HG03064 (cell line): ENCODE data around the gene TARS2.

Experiments
- ATAC-seq: cut with Tn5 transposase; IDR thresholded peaks from one replicate; pipeline ENCODE4 v1.9.1; 2021; ENCODE audit warnings: low read depth; ENCODE audit not compliant: unreplicated experiment

Gene TARS2

DNA sequence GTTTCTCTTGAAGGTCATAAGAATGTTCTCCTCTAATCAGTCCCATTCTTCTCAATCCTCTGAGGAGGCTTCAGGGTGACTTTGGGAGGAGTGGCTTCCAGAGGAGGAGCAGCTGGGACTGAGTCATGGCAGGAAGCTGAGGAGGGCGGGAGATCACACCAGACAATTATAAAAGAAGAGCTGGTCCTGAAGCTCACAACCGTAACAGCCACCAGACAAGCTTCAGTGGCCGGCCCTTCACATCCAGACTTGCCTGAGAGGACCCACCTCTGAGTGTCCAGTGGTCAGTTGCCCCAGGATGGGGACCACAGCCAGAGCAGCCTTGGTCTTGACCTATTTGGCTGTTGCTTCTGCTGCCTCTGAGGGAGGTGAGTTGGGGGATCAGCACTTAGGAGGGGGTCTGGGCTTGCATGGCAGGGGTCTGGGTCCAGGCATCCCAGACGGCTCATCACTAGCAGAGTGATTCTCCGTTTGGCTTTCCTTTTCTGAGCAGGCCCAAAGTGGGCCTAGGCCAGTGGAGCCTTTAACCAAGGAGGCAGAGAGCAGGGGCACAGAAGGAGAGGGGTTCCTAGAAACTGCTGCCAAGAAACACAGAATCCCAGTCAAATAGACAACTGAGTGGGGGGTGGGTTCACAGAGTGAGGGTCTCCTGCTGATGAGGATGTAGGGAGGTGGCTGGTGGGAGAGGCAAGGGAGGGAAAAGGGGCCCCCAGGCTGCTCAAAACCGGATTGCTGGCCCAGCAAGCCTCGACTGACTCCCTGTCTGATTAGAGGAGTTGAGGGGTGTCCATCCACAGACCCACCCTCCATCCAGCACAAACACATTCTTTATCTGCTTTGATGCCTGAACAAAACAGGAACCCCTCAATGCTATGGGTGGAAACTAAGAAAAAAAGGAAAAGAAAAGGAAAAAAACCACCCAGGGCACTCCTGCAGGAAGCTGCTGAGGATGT lies 21.0 kb downstream of the TARS2 start, which contains the start of gene ECM1:
TSS of gene ECM1 (plus strand) at position 198 of the 953 bp plus-strand sequence. CDS start at position 299, 101 bp downstream.
- ATAC-seq = no peak

DNA sequence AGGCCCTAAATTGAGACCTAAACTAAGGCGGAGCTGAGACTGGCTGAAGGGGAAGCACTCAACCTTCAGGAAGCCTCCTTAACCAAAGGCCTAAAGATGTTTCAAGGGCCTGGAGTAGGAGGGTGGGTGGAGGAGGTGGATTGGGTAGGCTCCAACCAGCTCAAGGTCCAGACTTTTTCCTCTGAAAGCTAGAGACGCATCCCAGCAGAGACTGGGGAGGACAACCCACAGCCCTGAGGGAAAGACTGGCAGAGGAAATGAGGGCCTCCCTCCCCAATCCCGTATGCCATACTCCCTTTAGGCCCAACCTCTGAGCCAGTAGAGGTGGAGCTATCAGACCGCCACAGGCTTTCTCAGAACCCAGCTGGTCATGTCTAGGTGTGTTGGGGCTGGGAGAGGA lies 21.8 kb downstream of the TARS2 start:
- no peak for ATAC-seq

DNA sequence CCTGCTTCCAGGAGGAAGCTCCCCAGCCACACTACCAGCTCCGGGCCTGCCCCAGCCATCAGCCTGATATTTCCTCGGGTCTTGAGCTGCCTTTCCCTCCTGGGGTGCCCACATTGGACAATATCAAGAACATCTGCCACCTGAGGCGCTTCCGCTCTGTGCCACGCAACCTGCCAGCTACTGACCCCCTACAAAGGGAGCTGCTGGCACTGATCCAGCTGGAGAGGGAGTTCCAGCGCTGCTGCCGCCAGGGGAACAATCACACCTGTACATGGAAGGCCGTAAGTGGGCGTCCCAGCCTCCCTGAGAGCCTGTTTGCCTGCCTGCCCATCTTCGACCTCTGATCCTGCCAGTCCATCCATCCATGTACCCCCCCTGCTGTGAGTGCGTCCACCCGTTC lies 24.3 kb downstream of the TARS2 start:
- no peak for ATAC-seq

DNA sequence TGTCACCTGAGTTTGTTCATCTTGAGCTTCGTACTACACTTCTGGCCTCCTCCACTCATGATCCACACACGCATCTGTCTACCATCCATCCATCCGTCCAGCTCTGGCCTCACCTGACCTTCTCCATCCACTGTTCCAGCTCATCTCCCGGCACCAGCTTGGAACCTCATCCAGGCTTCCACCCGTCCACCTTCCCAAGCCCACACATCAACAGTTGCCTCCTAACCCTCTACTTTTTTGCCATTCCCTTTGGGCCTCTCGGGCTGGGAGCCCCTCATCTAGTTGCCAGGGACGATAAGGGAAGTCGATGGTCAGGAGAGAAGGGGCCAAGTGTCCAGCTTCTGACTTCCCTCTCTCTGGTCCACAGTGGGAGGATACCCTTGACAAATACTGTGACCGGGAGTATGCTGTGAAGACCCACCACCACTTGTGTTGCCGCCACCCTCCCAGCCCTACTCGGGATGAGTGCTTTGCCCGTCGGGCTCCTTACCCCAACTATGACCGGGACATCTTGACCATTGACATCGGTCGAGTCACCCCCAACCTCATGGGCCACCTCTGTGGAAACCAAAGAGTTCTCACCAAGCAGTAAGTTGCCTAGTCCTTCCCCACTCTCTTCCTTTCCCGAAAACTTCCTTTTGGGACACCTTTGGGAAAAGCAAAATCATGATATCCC lies 24.9 kb downstream of the TARS2 start:
- ATAC-seq = no peak

DNA sequence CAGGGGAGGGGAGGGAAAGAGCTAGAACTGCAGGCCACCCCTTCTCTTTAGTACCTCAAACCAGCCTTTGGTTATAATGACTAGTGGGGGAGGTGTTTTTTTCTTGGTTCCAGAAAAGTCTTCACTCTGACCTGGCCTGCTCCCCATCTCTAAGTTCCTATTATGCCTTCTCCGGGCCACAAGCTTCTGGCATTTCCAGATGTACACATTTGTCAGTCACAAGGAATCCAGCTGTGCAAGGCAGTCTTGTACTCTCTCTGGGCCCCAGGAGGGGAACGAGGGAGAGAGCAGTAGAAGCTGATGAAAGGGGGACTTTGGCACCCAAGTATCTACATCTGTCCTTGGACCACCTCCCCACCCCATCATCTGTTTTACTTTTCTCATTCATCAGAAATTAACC lies 25.6 kb downstream of the TARS2 start:
- no peak for ATAC-seq

DNA sequence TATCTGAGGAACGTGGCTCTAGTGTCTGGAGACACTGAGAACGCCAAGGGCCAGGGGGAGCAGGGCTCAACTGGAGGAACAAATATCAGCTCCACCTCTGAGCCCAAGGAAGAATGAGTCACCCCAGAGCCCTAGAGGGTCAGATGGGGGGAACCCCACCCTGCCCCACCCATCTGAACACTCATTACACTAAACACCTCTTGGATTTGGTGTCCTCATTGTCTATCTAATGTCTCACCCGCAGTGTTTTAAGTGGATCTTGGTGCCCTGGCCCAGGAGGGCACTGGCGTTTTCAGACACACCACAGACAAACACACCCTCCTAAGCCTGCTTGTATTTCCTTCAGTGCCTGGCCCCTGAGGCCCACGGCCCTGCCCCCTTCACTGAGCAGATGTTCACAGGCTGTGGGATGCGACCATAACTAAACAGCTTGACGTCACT lies 26.2 kb downstream of the TARS2 start:
- ATAC-seq = no peak

DNA sequence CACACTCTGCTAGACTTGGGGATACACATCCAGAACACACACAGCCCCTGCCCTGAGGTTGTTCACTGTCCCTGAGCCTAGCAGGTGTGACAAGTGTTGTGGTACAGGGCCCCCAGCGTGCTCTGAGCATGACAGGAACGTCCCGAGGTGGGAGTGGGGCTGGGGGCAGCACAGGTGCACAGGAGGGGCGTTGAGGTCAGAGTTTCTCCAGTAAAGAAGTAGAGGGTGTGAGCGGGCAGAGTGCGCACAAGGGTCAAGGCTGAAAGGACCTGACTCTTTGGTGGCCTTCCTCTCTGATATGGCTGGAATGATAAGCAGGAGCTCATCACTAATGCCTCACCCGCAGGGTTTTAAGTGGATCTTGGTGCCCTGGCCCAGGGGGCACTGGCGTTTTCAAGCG lies 27.0 kb downstream of the TARS2 start:
- ATAC-seq = no peak

DNA sequence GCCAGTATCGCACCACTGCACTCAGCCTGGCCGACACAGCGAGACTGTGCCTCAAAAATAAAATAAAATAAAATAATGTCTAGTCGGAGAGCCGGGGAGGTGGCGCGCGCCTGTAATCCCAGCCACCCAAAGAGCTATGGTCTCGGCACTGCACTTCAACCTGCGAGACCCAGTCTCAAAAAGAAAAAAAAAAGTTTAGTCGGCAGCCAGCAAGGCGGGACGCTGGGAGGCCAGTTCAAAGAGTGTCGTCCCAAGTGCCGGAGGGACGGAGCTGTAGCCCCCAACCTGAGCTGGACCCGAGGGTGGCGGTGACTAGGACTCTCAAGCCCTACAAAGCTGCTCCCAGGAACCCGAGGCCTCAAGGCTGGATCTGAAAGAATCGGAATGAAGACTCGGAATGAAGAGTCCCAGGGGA lies 27.7 kb downstream of the TARS2 start:
- no peak for ATAC-seq

DNA sequence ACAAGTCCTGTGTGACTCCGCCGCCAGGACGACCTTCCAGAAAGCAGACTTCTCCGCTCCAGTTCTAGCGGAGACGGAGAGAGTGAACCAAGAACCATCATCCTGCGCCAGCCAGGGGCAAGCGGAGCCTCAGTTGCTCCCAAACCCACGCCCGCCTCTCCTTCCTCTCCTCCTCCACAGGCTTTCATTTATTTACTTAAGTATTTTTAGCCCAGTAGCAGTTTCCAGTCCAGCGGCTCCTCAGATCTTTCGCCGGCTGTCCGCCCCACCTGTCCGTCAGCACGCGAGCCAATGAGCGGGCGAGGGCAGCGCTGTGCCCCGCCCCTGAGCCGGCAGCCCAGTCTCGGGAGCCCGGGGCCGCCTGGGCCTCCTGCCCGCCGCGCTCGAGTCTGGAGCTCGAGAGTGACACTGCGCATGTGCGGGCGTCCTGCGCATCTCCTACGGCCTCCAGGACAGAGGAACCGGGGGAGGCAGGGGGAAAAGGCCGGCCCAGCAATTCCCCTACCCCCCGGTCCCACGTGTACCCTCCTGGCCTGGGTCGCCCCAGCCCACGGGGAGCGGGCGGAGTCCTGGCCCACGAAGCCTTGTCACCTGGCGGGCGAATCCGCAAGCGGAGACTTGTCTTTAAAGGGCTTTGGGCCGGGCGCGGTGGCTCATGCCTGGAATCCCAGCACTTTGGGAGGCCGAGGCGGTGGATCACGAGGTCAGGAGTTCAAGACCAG lies 28.3 kb downstream of the TARS2 start, which contains the start of gene FALEC:
TSS of gene FALEC (plus strand) at position 425 of the 722 bp plus-strand sequence.
- ATAC-seq = peak; percentile 89

DNA sequence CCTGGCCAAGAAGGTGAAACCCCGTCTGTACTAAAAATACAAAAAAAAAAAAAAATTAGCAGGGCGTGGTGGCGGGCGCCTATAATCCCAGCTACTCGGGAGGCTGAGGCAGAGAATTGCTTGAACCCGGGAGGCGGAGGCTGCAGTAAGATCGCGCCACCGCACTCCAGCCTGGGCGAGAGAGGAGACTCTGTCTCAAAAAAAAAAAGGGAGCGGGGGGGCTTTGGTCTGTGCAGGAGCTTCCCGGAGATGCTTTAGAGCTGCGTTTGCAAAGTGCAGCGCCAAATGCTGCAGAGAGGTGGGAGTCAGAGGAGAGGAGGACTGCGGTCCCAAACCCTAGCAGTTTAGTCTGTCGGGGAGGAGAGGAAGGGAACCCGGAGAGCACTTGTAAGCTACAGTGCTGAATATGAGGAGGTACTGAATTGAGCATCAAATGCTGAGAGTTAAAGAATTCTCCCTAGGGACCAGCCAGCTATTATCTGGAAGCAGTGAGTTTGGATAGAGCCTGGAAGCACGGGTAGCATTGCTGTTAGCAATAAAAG lies 28.9 kb downstream of the TARS2 start:
- ATAC-seq = no peak

DNA sequence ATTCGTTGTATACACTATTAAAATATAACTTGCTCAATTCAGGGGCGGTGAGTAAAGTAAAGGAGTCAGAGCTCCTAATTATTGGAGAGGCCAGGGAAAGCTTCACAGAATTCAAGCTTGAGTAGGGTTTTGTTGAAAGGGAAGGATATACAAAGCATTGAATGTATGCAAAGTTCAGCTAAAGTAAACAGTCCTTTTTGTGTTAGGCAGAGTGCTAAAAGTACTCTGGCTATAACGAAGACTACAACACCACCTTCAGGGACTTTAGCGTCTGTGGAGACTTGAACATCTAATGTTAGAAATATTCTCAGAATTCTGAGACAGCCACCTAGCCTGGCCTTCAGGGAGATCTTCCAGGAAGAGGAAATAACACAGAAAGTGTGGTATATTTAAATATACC lies 29.4 kb downstream of the TARS2 start:
- no peak for ATAC-seq

DNA sequence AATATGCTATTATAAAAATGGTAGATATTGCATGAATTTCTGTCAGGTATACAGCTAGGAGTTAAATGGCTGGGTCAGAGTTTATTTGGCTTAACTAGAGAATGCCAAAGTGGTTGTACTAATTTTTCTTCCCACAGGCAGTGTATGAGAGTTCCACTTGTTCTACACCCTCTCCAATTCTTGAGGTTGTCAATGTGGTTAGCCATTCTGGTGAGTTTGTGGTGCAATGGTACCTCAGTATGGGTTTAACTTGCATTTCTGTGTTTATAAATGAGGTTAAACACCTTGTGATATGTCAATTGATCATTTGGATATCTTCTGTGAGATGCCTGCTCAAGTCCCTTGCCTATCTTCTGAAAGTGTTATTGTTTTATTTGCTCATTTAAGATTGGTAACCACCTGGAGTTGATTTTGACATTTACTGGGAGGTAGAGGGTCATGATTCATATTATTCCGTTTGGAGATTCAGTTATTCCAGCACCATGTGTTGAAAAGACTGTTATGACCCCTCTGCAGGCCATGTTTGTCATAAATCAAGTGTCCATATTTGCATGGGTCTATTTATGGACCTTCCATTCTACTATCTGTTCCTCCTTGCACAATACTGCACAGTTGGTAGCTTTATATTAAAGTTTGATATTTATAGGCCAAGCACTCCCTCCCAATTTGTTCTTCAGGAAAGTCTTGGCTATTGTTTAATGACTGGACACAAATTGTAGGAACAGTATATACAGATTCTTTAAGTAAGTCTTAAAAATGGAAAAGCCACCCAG lies 34.2 kb downstream of the TARS2 start:
- no peak for ATAC-seq

DNA sequence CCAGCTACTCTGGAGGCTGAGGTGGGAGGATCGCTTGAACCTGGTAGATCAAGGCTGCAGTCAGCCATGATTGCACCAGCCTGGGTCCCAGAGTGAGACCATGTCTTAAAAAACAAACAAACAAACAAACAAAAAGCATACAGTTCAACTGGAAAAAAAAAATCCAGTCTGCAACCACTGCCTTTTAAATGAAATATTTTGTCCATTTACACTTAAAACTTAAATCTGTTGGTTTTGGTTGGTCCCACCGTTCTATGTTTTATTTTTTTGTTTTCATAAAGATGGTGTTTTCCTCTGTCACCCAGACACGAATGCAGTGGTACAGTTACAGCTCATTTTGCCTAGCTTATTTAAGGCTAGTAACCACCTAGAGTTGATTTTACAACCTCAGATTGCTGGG lies 38.1 kb downstream of the TARS2 start:
- ATAC-seq = no peak

DNA sequence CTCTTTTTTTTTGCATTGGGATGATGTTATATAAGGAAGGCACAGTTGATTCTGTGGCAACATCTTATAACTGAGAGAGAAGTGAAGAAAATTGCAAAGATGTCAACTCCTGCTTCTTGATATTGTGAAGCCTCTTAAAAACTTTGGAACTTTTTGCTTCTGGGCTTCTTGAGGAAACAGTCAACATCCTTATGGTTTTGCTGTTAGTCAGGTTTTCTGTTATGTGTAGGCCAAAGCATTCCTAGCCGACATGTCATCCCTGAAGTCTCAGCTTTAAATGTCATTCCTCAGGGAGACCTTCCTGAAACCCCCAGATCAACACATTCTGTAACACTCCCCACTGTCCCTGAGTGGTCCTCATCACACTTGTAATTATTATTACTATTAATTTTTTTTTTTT lies 41.0 kb downstream of the TARS2 start:
- ATAC-seq = no peak

DNA sequence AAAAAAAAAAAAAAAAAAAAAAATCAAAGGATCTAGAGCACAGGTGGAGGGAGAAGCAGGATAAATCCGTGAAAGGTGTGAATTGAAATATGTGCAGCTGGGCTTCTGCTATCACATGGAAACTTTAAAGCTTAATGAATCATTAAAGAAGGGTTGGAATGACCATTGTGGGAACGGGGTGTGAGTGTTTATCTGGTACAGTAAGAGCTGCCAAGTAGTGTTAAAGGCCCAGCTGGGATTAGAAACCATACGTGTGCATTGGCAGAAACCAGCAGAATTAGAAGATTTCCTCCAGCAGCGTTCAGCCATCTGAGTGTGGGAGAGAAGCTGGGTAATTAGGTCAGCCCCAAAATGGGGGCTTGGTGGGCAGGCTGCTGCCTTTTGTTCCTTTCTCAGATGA lies 41.8 kb downstream of the TARS2 start:
- no peak for ATAC-seq

DNA sequence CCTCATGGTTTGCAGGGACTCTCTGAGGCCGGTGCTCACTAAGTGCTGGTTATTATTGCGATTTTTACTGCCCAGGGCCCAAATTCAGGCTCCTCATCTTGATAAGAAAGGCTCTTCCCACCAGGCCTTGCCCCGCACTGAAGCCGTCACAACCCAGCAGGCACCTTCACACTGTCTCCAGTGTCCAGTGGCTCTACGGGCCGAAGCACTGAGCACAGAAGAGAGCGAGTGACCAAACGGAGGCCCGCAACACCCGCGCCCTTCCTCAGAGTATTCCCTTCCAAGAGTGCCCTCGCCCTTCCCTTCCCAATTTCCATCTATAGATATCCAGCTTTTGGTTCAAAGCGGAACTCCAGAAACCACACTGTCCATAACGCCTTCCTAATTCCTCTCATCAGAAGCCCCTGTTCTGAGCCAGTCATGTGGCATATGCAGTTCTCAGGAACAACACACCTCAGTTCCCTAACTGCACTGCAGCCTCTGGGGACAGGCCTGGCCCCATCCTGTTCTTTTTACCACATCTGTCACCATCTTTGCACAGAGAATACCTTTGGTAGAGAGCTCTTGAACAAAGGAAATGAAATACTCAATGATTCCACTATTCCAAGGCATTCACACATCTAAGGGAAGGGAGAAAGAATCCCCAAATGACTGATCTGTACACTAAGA lies 43.4 kb downstream of the TARS2 start:
- no peak for ATAC-seq

DNA sequence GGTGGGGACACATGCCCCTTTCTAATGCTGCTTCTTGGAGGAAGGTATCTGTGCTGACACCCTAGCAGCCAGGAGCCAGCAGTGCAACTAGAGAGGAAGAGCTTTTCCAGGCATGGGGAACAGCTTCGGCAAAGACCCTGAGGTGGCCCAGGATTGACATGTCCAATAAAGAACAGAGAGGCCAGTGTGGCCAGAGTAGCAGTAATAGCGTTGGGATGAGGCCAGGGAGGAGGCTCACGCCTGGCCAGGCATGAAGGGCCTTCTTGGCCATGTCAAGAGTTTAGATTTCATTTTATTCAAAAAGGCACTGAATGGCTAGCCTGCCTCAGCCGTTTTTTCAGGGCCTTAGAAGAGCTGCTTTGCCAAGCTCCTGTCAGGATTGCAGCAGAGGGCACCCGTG lies 45.6 kb downstream of the TARS2 start:
- no peak for ATAC-seq

DNA sequence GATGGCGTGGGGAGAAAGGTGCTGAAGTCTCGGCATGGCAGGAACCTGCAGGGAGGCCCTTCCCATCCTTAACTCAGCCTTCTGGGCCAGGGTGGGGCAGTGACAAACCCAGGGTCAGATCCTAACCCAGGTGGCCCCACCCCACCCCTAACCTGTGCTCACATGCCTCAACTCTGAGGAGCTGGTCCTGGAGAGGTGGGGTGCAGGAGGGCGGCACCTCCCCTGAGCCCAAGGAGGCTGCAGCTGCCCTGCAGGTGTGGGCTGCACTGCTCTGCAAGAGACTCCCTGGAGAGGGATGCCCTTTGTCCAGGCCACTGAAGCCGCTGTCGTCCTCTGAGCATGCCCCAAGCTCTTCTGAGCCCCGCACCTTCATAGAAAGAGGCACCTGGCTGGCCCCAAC lies 46.8 kb downstream of the TARS2 start:
- no peak for ATAC-seq

DNA sequence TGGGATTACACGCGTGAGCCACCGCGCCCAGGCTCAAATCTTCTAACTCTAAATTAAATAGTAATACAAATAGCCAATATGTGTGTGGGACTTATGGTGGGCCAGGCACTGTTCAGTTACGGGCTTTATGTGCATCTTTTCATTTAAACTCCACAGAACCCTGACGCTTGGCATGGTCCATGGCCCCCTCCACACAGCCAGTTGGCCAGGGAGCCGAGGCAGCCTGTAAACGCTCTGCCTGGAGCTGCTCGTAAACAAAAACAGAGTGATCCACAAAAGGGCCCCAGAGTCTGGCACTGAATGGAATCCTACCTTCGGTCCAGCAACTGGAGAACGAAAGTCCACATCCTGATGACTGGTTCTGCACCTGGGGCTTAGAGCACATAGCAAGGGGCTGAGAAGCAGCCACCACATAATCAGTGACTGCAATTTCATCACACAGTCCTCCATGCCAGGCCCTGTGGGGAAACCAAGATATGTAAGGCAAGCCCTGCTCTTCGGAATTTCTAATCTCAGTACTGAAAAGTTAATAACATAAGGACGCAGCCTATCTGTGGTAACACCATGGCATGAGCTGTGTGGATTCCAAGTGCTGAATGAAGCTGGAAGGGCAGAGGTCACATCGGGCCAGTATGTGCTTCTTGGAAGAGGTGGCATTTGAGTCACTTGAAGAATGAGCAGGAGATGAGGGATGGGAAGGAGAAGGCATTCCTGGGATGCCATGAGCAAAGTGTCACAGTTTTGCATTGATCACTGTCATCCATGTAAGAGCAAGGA lies 48.5 kb downstream of the TARS2 start:
- no peak for ATAC-seq
